PC-3 (cell line): ENCODE results near the gene HCCS.

Source experiments
- EZH2 ChIP-seq: fragments of 300-600 bp; sonication (generic); IDR thresholded peaks from one replicate; pipeline ENCODE4 v1.6.1; 2017; ENCODE audit warnings: antibody characterized with exemption, mild to moderate bottlenecking, low read length; ENCODE audit not compliant: unreplicated experiment
- TF ChIP-seq, protein P1 (sequence below): fragments of 300-600 bp; sonication (generic); conservative IDR thresholded peaks from 2 replicates; pipeline ENCODE4 v1.5.1; 2017; ENCODE audit warnings: antibody characterized with exemption, low read depth, mild to moderate bottlenecking, low read length

DNA sequence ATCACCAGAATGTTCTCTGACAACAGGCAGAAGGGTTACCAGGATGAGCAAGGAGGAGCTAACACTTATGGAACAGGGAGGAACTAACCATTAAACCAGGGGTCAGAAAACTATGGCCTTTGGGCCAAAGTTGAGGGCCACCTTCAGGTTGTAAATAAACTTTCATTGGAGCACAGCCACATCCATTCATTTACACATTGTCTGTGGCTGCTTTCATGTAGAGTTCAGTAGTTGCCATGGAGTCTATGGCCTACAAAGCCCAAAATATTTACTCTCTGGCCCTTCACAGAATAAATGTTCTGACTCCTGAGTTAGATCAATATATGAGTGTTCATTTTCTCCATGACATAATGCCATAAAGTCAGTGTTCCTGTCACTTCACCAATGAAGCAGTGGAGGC lies 13.2 kb upstream of the HCCS start:
- TF ChIP-seq, protein P1, sequence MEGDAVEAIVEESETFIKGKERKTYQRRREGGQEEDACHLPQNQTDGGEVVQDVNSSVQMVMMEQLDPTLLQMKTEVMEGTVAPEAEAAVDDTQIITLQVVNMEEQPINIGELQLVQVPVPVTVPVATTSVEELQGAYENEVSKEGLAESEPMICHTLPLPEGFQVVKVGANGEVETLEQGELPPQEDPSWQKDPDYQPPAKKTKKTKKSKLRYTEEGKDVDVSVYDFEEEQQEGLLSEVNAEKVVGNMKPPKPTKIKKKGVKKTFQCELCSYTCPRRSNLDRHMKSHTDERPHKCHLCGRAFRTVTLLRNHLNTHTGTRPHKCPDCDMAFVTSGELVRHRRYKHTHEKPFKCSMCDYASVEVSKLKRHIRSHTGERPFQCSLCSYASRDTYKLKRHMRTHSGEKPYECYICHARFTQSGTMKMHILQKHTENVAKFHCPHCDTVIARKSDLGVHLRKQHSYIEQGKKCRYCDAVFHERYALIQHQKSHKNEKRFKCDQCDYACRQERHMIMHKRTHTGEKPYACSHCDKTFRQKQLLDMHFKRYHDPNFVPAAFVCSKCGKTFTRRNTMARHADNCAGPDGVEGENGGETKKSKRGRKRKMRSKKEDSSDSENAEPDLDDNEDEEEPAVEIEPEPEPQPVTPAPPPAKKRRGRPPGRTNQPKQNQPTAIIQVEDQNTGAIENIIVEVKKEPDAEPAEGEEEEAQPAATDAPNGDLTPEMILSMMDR: no peak
- no peak for TF ChIP-seq EZH2
